SH-SY5Y (cell line): ENCODE data around the gene GNLY.

Source experiments
- GATA2 ChIP-seq: IDR thresholded peaks from 2 replicates; pipeline ENCODE4 v1.6.1; 2011; ENCODE audit warnings: mild to moderate bottlenecking, low read depth, low read length
- GATA3 ChIP-seq: IDR thresholded peaks from 2 replicates; pipeline ENCODE4 v1.6.1; 2011; ENCODE audit warnings: low read depth, mild to moderate bottlenecking, low read length, moderate library complexity

GNLY gene

GRCh38 chr2:85674417-85674816 lies 19.7 kb upstream of the GNLY start:
- no peak for TF ChIP-seq GATA3
- TF ChIP-seq GATA2, result no peak

DNA sequence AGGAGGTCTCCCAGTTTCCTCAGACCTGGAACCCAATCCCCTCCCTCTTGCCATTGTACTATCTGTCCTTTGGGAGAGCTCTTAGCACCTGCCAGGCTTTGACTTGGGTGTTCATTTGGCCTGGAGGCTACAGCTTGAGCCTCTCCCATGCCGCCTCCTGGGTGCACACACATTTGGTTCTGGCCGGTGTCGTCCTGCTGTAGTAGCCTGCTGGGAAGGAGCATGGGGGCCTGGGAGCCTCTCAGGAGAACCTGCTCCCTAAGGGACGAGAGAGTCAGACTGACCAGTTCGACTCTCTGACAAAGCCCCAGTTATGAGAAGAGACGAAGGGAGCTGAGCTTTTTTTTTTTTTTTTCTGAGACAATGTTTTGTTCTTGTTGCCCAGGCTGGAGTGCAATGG lies 18.7 kb upstream of the GNLY start:
- TF ChIP-seq GATA2, result no peak
- no peak for TF ChIP-seq GATA3

- TF ChIP-seq GATA2 (no peak), GATA3 (no peak)
These were observed 18.2 kb upstream of the GNLY start for GRCh38 chr2:85675866-85676548.

GRCh38 chr2:85678377-85678776 lies 15.8 kb upstream of the GNLY start:
- no peak for TF ChIP-seq GATA2
- no peak for TF ChIP-seq GATA3

DNA sequence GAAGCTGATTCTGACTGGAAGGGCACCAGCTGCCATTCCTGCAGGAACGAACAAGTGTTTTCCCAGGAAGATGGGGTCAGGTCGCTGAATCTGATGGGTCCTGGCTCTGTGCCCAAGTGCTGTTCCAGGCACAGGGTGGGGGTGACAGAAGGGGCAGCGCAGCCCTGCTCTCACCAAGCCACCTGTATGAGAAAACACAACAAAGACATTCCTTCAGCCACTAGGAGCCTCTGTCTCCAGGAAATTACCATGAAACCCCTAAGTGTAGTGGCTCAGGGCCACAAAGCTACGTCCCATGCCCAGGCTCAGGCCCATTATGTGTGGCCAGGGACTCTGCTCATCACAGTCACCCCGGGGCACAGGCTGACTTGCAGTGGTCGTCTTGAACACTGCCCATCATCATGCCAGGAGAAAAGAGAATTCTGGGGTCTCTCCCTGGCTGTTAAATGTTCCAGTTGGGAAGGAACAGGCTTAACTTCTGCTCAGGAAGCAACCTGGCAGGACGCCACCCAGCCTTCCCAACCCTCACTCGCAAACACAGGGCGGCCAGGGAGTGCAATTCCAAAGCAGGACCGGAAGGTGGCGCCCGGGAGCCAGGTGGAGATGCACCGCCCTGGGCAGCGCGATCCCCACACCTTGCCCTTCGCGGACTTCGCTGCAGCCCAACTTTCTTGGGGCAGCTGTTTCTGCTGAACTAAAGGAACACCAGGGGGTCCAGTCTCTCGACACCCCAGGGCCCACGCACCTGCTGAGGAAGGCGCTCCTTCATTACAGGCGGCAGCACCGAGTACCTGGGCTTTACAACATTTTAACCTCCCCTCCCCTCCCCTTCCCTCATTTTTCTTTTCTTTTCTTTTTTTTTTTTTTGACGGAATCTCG lies 15.1 kb upstream of the GNLY start:
- TF ChIP-seq GATA2 (no peak), GATA3 (no peak)

DNA sequence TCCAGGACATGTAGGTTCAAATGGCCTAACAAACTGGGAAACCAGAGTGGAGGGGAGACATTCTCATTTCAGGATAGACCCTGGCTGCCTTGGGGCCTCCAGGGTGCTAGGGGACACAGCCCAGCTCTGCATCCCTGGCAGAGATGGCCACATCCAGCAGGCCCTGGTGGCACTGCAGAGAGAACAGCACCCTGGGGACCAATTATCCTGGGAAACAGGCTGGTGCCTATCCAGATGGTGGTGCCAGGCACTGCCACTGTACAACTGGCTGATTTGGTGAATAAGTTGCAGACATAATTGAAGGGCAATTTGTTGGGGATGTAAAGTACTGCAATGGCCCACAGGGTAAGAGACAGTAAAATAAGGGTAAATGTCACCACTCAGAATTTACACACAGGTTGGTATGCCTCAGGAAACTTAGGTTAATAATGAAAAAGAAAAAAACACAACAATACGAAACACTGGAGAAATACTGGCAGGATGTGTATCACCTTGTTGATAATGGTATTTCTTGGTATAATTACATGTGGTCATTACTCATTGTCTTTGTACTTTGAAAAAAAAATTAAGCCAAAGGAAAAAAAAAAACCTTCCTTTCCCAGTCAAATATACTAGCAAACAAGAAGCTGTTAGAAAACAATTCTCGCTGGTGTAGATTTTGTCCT lies 13.3 kb upstream of the GNLY start:
- no peak for TF ChIP-seq GATA2
- no peak for TF ChIP-seq GATA3

DNA sequence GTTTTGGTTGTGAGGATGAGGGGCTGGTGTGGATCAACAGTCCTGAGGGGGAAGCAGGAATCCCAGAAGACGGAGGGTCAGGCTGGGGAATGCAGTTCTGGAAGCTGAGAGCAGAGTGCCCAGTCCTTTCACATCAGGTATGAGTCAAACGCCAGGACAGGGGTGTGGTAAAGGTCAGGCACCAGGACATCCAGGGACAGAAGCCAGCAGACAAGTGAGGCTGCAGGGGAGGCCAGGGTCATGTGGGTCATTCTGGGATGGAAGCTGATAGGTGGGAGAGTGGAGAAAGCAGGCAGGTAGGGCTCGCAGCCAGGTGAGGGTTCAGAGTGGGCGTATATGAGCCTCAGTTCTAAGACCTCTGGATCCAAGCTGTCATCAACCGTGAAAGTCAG lies 12.8 kb upstream of the GNLY start:
- TF ChIP-seq GATA2 (no peak), GATA3 (no peak)

DNA sequence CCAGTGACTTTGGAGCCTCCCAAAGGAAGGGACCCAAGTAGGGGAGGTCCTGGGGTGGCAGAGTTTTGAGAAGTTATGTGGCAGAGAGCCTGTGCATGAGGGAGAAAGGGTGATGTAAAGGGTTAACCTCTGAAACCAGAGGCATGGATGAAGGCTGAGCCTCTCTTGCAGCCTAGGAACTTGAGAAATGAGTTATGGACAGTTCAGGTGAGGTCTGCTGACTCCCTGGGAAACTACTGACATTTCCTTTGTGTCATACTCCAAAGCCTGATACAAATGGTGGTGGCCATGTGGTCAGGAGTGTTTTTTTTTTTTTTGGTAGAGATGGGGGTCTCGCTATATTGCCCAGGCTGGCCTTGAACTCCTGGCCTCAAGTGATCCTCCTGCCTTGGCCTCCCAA lies 12.4 kb upstream of the GNLY start:
- TF ChIP-seq GATA3, result no peak
- no peak for TF ChIP-seq GATA2

DNA sequence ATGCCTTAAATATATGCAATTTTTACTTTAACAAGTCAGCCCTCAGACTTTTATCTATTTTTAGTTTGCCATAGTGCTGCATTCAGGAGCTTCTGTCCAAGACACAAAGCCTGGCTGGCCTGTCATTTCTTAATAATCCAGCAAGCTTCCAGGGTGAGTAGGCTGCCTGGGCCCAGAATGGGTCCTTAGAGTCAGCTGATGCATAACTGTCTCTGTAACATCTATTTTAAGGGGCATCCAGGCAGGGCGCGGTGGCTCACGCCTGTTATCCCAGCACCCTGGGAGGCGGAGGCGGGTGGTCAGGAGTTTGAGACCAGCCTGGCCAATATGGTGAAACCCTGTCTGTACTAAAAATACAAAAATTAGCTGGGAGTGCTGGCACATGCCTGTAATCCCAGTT lies 11.8 kb upstream of the GNLY start:
- TF ChIP-seq GATA2 (no peak), GATA3 (no peak)

DNA sequence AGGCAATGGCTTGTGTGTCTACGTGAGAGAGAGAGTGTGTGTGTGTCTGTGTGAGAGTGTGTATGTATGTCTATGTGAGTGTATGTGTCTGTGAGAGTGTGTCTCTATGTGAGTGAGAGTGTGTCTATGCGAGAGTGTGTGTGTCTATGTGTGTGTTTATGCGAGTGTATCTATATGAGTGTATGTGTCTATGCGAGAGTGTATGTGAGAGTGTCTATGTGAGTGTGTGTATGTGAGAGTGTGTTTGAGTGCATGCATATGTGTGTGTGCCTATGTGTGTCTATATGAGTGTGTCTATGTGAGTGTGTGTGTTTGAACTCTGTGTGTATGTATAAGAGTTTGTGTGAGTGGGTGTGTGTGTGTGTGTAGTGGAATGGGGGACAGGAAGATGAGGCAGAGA lies 9.8 kb upstream of the GNLY start:
- no peak for TF ChIP-seq GATA2
- TF ChIP-seq GATA3, result no peak

DNA sequence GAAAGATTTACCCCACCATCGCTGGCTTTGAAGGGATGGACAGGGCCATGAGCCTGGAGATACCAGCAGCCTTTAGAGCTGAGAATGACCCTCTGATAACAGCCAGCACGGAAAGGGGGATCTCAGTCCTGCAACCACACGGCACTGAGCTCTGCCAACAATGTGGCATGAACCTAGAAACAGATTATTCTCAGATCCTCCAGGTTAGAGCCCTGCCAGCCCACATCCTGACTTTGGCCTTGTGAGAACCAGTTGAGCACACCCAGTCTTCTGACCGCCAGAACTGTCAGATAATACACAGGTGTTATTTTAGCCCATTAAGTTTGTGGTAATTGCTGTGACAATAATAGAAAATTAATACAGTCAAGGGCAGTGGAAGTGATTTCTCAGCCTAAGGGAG lies 9.4 kb upstream of the GNLY start:
- TF ChIP-seq GATA3 (no peak), GATA2 (no peak)

- no peak for TF ChIP-seq GATA2
- TF ChIP-seq GATA3, result no peak
These were observed 3.2 kb upstream of the GNLY start for GRCh38 chr2:85690932-85691331.

GRCh38 chr2:85692039-85692645 lies 2.0 kb upstream of the GNLY start:
- TF ChIP-seq GATA3, result no peak
- TF ChIP-seq GATA2, result no peak

- TF ChIP-seq GATA2, result no peak
- no peak for TF ChIP-seq GATA3
These were observed 963 bp downstream of the GNLY start for GRCh38 chr2:85695121-85695520.
